H9 (cell line): ENCODE measurements around the gene NCEH1. TPM values are rescaled to one million over a fixed set of nuclear protein-coding genes. Genes with fewer than 3 reads are reported as not detected.
A peak's percentile ranks its signal among the peaks of the same experiment; 100 is the strongest.

Experiments used
- DNase-seq: peaks from one replicate; pipeline ENCODE4 v3.0.0-alpha.2; 2017
- H2AFZ ChIP-seq: one replicate; pipeline ENCODE4 v1.6.1; 2013; ENCODE audit warnings: mild to moderate bottlenecking, low read length, control low read depth, moderate library complexity
- H2AK5ac ChIP-seq: 2 replicates; pipeline ENCODE4 v1.6.1; 2013; ENCODE audit warnings: low read length, control low read depth, mixed read lengths; ENCODE audit not compliant: insufficient read length
- H2BK120ac ChIP-seq: one replicate; pipeline ENCODE4 v1.6.1; 2013; ENCODE audit warnings: low read depth, mild to moderate bottlenecking, low read length, control low read depth, inconsistent platforms; ENCODE audit not compliant: poor library complexity, severe bottlenecking
- H2BK12ac ChIP-seq: 2 replicates; pipeline ENCODE4 v1.6.1; 2013; ENCODE audit warnings: low read length, control low read depth, mixed read lengths, low read depth; ENCODE audit not compliant: insufficient read length
- H2BK15ac ChIP-seq: 2 replicates; pipeline ENCODE4 v1.6.1; 2013; ENCODE audit warnings: low read depth, low read length, control low read depth
- H2BK20ac ChIP-seq: one replicate; pipeline ENCODE4 v1.6.1; 2013; ENCODE audit warnings: low read depth, mild to moderate bottlenecking, low read length, control low read depth, inconsistent platforms; ENCODE audit not compliant: poor library complexity, severe bottlenecking
- H2BK5ac ChIP-seq: 2 replicates; pipeline ENCODE4 v1.6.1; 2013; ENCODE audit warnings: low read length, control low read depth, mixed read lengths; ENCODE audit not compliant: insufficient read length
- H3K14ac ChIP-seq: 2 replicates; pipeline ENCODE4 v1.6.1; 2013; ENCODE audit warnings: low read length, control low read depth; ENCODE audit not compliant: insufficient read depth
- H3K18ac ChIP-seq: 2 replicates; pipeline ENCODE4 v1.6.1; 2013; ENCODE audit warnings: low read depth, mild to moderate bottlenecking, mixed read lengths, low read length, control low read depth; ENCODE audit not compliant: insufficient read length
- H3K23ac ChIP-seq: 2 replicates; pipeline ENCODE4 v1.6.1; 2013; ENCODE audit warnings: low read length, control low read depth, mixed read lengths, low read depth; ENCODE audit not compliant: insufficient read length
- H3K23me2 ChIP-seq: 2 replicates; pipeline ENCODE4 v1.6.1; 2013; ENCODE audit warnings: low read depth, mild to moderate bottlenecking, mixed read lengths, low read length, control low read depth; ENCODE audit not compliant: insufficient read length, poor library complexity, severe bottlenecking
- H3K27ac ChIP-seq: 2 replicates; pipeline ENCODE4 v1.5.1; 2013; ENCODE audit warnings: low read length, control low read depth, mixed read lengths, low read depth; ENCODE audit not compliant: insufficient read length
- H3K27me3 ChIP-seq: 2 replicates; pipeline ENCODE4 v1.6.1; 2013; ENCODE audit warnings: low read length, control low read depth, inconsistent platforms; ENCODE audit not compliant: insufficient read depth
- H3K4ac ChIP-seq: 2 replicates; pipeline ENCODE4 v1.6.1; 2013; ENCODE audit warnings: low read depth, mild to moderate bottlenecking, control low read depth, inconsistent platforms, low read length, moderate library complexity
- H3K4me1 ChIP-seq: 2 replicates; pipeline ENCODE4 v1.6.1; 2013; ENCODE audit warnings: low read length, control low read depth, inconsistent platforms; ENCODE audit not compliant: insufficient read depth
- H3K4me2 ChIP-seq: 2 replicates; pipeline ENCODE4 v1.6.1; 2013; ENCODE audit warnings: low read length, control low read depth, mixed read lengths; ENCODE audit not compliant: insufficient read length, insufficient read depth
- H3K56ac ChIP-seq: 2 replicates; pipeline ENCODE4 v1.6.1; 2013; ENCODE audit warnings: low read depth, mild to moderate bottlenecking, mixed read lengths, low read length, control low read depth; ENCODE audit not compliant: insufficient read length
- H3K79me1 ChIP-seq: 2 replicates; pipeline ENCODE4 v1.6.1; 2013; ENCODE audit warnings: low read depth, mild to moderate bottlenecking, moderate library complexity, low read length, control low read depth, inconsistent platforms; ENCODE audit not compliant: insufficient read depth, poor library complexity, severe bottlenecking
- H3K79me2 ChIP-seq: 2 replicates; pipeline ENCODE4 v1.6.1; 2013; ENCODE audit warnings: low read length, control low read depth, inconsistent platforms; ENCODE audit not compliant: insufficient read depth
- H3K9ac ChIP-seq: 2 replicates; pipeline ENCODE4 v1.6.1; 2013; ENCODE audit warnings: low read length, control low read depth, mixed read lengths; ENCODE audit not compliant: insufficient read length; ENCODE audit errors: extremely low read depth
- H3K9me3 ChIP-seq: one replicate; pipeline ENCODE4 v1.6.1; 2013; ENCODE audit warnings: low read depth, low read length, inconsistent platforms; ENCODE audit not compliant: control insufficient read depth
- H3T11ph ChIP-seq: one replicate; pipeline ENCODE4 v1.6.1; 2013; ENCODE audit warnings: mild to moderate bottlenecking, low read length, control low read depth, inconsistent platforms
- H4K20me1 ChIP-seq: one replicate; pipeline ENCODE4 v1.6.1; 2013; ENCODE audit not compliant: control insufficient read depth, insufficient read length, insufficient read depth
- H4K5ac ChIP-seq: 2 replicates; pipeline ENCODE4 v1.6.1; 2013; ENCODE audit warnings: low read depth, mild to moderate bottlenecking, mixed read lengths, low read length, control low read depth; ENCODE audit not compliant: insufficient read length
- H4K8ac ChIP-seq: replicated peaks from 2 replicates; pipeline ENCODE4 v1.6.1; 2013; ENCODE audit warnings: low read length, control low read depth, mixed read lengths, low read depth; ENCODE audit not compliant: insufficient read length
- H4K91ac ChIP-seq: 2 replicates; pipeline ENCODE4 v1.6.1; 2013; ENCODE audit warnings: low read depth, mild to moderate bottlenecking, moderate library complexity, mixed read lengths, low read length, control low read depth; ENCODE audit not compliant: insufficient read length
- H3K27ac Mint-ChIP-seq, 3 experiments: 2 replicates in 2 of 3; 3 replicates in 1 of 3; pipeline ENCODE4 v1.8.0; 2020 to 2021; ENCODE audit warnings: mixed read lengths in 3 of 3, mild to moderate bottlenecking in 1 of 3, moderate library complexity in 1 of 3
- H3K27me3 Mint-ChIP-seq: 2 replicates; pipeline ENCODE4 v1.8.0; 2021; ENCODE audit warnings: low read depth, mild to moderate bottlenecking, moderate library complexity, mixed read lengths
- H3K36me3 Mint-ChIP-seq, 3 experiments: 2 replicates in 2 of 3; 3 replicates in 1 of 3; pipeline ENCODE4 v1.8.0; 2020 to 2021; ENCODE audit warnings: low read depth in 3 of 3, mixed read lengths in 3 of 3; ENCODE audit not compliant: insufficient read depth in 1 of 3
- H3K4me1 Mint-ChIP-seq, 2 experiments: 2 replicates each; pipeline ENCODE4 v1.8.0; 2020; ENCODE audit warnings: mixed read lengths in 2 of 2
- H3K4me3 Mint-ChIP-seq, 2 experiments: 2 replicates in 1 of 2; 3 replicates in 1 of 2; pipeline ENCODE4 v1.8.0; 2020 to 2021; ENCODE audit warnings: mild to moderate bottlenecking in 2 of 2, mixed read lengths in 2 of 2, moderate library complexity in 1 of 2
- H3K9me3 Mint-ChIP-seq, 2 experiments: 2 replicates in 1 of 2; 3 replicates in 1 of 2; pipeline ENCODE4 v1.8.0; 2020; ENCODE audit warnings: mild to moderate bottlenecking in 2 of 2, mixed read lengths in 2 of 2, moderate library complexity in 1 of 2
- WGBS: extraction: QIAGEN DNeasy Blood & Tissue Kit; methylation state at CpG from one replicate; pipeline ENCODE4 v1.1.7; 2013; ENCODE audit warnings: missing lambda C conversion rate, low lambda C conversion rate, mixed read lengths; ENCODE audit not compliant: insufficient read length; ENCODE audit errors: extremely low coverage; 5-methylcytosine and 5-hydroxymethylcytosine counted together
- total RNA-seq: library from RNA; stranded (reverse); gene quantifications from 2 replicates; pipeline ENCODE4 v1.2.1, GENCODE V29; 2021
- TF ChIP-seq, protein P1 (sequence below): fragments of 200-600 bp; sonication (generic); conservative IDR thresholded peaks from 3 replicates; pipeline ENCODE4 v1.8.0; 2021; ENCODE audit warnings: antibody characterized with exemption, mild to moderate bottlenecking

Gene NCEH1
- total RNA-seq, 1 experiment from 2014 or later: 2.3 TPM

DNA sequence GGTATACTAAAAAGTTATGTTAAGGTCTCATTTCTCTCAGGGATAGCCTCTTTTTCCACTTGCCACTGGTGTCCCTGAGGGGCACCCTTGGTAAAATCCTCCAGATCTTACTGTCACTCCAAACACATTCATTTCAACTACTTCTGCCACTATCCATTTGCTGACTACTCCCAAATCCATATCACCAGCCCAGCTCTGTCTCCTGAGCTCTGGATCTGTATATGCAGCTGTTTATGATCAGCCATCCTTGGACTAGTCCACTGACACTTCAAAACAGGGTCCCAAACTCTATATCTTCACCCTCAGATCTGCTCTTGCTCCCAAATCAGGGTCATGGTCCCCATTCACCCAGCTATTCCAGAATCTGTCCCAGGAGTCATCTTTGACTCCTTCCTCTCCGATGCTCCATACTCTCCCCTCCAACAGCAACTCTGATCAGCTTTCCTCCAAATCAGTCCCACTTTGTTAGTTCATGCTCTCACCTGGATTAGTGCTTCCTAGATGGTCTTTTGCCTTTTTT lies 9.9 kb downstream of the NCEH1 start:
- H4K20me1 ChIP-seq: no peaks in the 10 kb centered on the region
- no peak overlapping the region for H2BK12ac ChIP-seq
- no peak for DNase-seq
- H3K4ac ChIP-seq: no peak overlapping the region
- H3K27ac Mint-ChIP-seq: peak overlapping the region in 2 of 3 experiments; percentile 4 to 20; a peak in 2 of 7 replicates
- no peak overlapping the region for H3K14ac ChIP-seq
- no peaks in the 10 kb centered on the region for H3K9me3 Mint-ChIP-seq
- H3K79me2 ChIP-seq: no peaks in the 10 kb centered on the region
- no peak overlapping the region for H2BK15ac ChIP-seq
- no peaks in the 10 kb centered on the region; the same call in 1 of the 2 replicates for H3K4me1 ChIP-seq
- H3K27me3 ChIP-seq: no peaks in the 10 kb centered on the region
- no peak overlapping the region for H3T11ph ChIP-seq
- no peak overlapping the region for H3K9ac ChIP-seq
- no peak overlapping the region for H2BK20ac ChIP-seq
- no peak overlapping the region for H2BK5ac ChIP-seq
- H3K18ac ChIP-seq: no peak overlapping the region
- H3K79me1 ChIP-seq: no peaks in the 10 kb centered on the region
- no peak overlapping the region for H4K5ac ChIP-seq
- H3K27me3 Mint-ChIP-seq: no peaks in the 10 kb centered on the region
- TF ChIP-seq, protein P1, sequence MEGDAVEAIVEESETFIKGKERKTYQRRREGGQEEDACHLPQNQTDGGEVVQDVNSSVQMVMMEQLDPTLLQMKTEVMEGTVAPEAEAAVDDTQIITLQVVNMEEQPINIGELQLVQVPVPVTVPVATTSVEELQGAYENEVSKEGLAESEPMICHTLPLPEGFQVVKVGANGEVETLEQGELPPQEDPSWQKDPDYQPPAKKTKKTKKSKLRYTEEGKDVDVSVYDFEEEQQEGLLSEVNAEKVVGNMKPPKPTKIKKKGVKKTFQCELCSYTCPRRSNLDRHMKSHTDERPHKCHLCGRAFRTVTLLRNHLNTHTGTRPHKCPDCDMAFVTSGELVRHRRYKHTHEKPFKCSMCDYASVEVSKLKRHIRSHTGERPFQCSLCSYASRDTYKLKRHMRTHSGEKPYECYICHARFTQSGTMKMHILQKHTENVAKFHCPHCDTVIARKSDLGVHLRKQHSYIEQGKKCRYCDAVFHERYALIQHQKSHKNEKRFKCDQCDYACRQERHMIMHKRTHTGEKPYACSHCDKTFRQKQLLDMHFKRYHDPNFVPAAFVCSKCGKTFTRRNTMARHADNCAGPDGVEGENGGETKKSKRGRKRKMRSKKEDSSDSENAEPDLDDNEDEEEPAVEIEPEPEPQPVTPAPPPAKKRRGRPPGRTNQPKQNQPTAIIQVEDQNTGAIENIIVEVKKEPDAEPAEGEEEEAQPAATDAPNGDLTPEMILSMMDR: no peak
- H3K9me3 ChIP-seq: no peaks in the 10 kb centered on the region
- H3K23me2 ChIP-seq: no peaks in the 10 kb centered on the region
- no peak overlapping the region for H3K4me3 Mint-ChIP-seq
- no peaks in the 10 kb centered on the region for H3K36me3 Mint-ChIP-seq
- no peak overlapping the region for H3K4me2 ChIP-seq
- no CpG with 5 or more reads among the region's 1 CpG for WGBS
- H4K91ac ChIP-seq: no peak overlapping the region
- H2AK5ac ChIP-seq: no peak overlapping the region
- H2BK120ac ChIP-seq: no peak overlapping the region
- no peak overlapping the region for H3K27ac ChIP-seq
- no peak overlapping the region for H3K23ac ChIP-seq
- peaks cover 8 to 15% of the 10 kb centered on the region in 2 experiments for H3K4me1 Mint-ChIP-seq
- H4K8ac ChIP-seq: no peak overlapping the region
- H2AFZ ChIP-seq: no peak overlapping the region
- no peak overlapping the region for H3K56ac ChIP-seq
